Neural progenitor cell (in vitro differentiated cells): ENCODE measurements around the gene POLE3.

Experiments
- EZH2phosphoT487 ChIP-seq: fragments of 200-600 bp; sonication (generic); IDR thresholded peaks from 2 replicates; pipeline ENCODE4 v1.6.1; 2017; ENCODE audit warnings: antibody characterized with exemption
- TF ChIP-seq, protein P1 (sequence below): fragments of 200-600 bp; sonication (generic); IDR thresholded peaks from 2 replicates; pipeline ENCODE4 v1.5.1; 2017; ENCODE audit warnings: antibody characterized with exemption, mild to moderate bottlenecking

DNA sequence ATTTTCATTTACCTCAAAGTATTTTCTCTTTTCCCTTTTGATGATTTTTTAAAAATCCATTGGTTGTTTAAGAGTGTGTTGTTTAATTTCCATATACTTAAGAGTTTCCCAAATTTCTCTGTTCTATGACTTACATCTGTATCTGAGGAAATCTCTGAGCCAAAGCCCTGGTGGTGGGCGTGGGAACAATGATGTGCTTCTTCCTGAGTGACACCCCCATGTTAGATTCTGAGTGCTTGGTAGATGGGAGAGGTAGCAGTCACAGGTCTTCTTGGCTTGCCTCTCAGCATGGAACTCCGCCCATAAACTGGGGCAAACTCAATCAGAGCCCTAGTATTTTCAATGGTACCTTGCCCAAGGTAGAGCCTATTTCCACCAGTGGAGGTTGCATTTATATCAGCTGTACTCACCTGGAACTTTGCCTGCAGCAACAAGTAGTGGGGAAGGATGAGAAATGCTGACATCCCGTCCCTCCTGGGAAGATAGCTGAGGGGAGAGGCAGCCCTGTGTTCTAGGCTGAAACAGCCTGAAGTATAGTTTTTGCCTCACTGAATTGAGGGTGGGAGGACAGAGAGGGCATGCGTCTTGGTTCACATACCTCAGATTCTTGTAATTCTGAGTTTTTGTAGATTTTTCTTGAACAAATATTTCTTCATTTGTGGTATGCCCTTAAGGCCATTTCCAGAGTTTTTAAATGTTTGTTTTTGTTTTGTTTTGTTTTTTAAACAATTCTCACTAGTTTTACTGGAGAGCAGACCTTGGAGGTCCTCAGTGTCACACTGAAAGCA, 26.4 kb upstream of the POLE3 start:
- TF ChIP-seq, protein P1, sequence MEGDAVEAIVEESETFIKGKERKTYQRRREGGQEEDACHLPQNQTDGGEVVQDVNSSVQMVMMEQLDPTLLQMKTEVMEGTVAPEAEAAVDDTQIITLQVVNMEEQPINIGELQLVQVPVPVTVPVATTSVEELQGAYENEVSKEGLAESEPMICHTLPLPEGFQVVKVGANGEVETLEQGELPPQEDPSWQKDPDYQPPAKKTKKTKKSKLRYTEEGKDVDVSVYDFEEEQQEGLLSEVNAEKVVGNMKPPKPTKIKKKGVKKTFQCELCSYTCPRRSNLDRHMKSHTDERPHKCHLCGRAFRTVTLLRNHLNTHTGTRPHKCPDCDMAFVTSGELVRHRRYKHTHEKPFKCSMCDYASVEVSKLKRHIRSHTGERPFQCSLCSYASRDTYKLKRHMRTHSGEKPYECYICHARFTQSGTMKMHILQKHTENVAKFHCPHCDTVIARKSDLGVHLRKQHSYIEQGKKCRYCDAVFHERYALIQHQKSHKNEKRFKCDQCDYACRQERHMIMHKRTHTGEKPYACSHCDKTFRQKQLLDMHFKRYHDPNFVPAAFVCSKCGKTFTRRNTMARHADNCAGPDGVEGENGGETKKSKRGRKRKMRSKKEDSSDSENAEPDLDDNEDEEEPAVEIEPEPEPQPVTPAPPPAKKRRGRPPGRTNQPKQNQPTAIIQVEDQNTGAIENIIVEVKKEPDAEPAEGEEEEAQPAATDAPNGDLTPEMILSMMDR, result no peak
- TF ChIP-seq EZH2phosphoT487, result no peak
